ENCODE results near the gene ZNF565.

DNA sequence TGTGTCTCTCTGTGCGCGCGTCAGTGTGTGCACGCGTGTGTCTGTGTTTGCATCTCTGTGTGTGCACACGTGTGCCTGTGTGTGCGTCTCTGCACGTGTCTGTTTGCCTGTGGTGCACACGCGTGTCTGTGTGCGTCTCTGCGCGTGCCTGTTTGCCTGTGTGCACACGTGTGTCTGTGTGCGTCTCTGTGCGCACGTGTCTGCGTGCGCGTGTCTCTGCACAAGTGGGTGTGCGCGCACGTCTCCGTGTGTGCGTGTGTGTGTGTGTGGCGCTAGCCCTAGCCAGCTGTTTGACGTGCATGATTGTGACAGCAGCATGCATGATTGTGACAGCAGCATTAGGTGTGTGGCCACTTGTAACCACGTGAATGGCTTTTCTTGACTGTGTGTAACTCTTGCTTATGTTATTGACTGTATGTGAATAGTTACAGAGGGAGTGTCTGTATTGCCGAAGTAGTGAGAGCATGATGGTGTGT, 31.6 kb upstream of the ZNF565 start:
- TF ChIP-seq, protein P1, sequence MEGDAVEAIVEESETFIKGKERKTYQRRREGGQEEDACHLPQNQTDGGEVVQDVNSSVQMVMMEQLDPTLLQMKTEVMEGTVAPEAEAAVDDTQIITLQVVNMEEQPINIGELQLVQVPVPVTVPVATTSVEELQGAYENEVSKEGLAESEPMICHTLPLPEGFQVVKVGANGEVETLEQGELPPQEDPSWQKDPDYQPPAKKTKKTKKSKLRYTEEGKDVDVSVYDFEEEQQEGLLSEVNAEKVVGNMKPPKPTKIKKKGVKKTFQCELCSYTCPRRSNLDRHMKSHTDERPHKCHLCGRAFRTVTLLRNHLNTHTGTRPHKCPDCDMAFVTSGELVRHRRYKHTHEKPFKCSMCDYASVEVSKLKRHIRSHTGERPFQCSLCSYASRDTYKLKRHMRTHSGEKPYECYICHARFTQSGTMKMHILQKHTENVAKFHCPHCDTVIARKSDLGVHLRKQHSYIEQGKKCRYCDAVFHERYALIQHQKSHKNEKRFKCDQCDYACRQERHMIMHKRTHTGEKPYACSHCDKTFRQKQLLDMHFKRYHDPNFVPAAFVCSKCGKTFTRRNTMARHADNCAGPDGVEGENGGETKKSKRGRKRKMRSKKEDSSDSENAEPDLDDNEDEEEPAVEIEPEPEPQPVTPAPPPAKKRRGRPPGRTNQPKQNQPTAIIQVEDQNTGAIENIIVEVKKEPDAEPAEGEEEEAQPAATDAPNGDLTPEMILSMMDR (IDR thresholded peaks at IDR 0.05), result no peak
- no peak for TF ChIP-seq POLR2A (IDR thresholded peaks at IDR 0.05)
